Measurements from ENCODE around the gene RHOV. TPM values are rescaled to one million over a fixed set of nuclear protein-coding genes. Genes with fewer than 3 reads are reported as not detected.

RHOV gene
- total RNA-seq, 1 experiment from 2014 or later: 6.0 TPM

DNA sequence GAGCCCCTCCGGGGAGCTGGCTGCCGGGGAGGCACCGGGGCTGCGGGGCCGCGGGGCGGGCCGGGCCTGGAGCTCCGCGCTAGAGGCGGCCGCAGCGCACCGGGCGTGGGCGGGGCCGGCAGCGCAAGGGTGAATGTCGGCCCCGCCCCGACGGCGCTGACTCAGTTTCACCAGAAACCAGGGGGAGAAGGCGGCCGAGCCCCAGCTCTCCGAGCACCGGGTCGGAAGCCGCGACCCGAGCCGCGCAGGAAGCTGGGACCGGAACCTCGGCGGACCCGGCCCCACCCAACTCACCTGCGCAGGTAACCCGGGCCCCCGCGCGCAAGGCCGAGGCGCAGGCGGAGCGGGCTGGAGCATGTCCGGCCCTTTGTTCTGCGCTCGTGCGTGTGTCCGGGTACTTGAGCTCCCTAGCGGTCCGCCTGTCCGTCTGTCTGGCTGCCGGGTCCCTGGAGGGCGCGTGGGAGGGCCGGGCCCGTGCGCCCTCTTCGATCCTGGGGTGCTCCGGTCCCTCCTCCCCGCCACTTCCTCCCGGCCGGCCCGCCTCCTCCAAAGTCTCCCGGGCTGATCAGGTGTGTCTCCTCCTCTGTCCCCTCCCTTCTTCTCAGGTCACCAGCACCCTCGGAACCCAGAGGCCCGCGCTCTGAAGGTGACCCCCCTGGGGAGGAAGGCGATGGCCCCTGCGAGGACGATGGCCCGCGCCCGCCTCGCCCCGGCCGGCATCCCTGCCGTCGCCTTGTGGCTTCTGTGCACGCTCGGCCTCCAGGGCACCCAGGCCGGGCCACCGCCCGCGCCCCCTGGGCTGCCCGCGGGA is 29.9 kb downstream of the RHOV start, which contains the start of gene SPINT1 (continued):
- TF ChIP-seq, protein P1, sequence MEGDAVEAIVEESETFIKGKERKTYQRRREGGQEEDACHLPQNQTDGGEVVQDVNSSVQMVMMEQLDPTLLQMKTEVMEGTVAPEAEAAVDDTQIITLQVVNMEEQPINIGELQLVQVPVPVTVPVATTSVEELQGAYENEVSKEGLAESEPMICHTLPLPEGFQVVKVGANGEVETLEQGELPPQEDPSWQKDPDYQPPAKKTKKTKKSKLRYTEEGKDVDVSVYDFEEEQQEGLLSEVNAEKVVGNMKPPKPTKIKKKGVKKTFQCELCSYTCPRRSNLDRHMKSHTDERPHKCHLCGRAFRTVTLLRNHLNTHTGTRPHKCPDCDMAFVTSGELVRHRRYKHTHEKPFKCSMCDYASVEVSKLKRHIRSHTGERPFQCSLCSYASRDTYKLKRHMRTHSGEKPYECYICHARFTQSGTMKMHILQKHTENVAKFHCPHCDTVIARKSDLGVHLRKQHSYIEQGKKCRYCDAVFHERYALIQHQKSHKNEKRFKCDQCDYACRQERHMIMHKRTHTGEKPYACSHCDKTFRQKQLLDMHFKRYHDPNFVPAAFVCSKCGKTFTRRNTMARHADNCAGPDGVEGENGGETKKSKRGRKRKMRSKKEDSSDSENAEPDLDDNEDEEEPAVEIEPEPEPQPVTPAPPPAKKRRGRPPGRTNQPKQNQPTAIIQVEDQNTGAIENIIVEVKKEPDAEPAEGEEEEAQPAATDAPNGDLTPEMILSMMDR (IDR thresholded peaks at IDR 0.05 in 2 of 3, conservative IDR thresholded peaks at IDR 0.05 in 1 of 3; ENCODE audit: borderline replicate concordance in 1 of 3, insufficient read depth in 1 of 3, low read depth in 2 of 3, low read length in 2 of 3): no peak

DNA sequence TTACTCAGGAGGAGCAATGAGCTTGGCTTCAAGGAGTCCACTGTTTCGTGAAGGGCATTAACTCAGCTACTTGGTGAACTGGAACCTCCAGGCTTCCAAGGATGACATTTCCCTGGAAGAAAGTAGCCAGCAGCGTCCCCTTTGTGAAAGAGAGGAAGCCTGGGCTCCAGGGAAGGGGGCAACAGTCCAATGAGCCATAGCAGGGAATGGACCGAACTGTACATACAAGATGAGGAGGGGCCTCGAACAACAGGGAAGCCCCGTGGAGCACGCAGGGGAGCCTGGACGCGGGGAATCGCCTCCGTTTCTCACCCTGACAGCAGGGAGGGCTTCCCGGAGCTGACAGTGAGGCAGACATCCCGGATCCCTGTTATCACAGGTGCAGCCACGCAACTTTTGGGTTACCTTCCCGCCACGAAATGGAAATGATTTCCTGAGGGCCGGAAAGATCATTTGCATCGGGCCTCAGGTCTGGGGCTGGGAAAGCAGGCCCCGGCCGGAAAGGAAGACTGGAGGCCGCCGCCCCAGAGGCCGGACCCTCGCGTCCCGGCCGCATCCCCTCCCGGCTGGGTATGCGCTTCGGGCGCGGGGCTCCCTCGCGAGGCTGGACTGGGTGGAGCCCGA is 30.7 kb downstream of the RHOV start:
- CTCF ChIA-PET: interaction anchor here (0.8 to 5.2 kb wide), 6 partner anchors 12 to 61 kb away, joined by 4 to 61 read pairs (median 5); partner anchors contain the start of gene VPS18
- H4K20me1 ChIP-seq (ENCODE audit: insufficient read depth): no peaks in the 10 kb centered on the region; the same call in 1 of the 2 replicates
- peak overlapping the region; percentile 79 to 95 for H3K4me3 ChIP-seq (replicated peaks in 1 of 2; ENCODE audit: low read depth in 1 of 2, low read length in 2 of 2)
- ATAC-seq (no peak), DNase-seq (ENCODE audit: low read depth, low spot score) (no peak)
- peaks cover 37 to 50% of the 10 kb centered on the region in 2 experiments for H3K4me1 ChIP-seq (ENCODE audit: control insufficient read depth in 1 of 2, insufficient read depth in 2 of 2, low read length in 2 of 2)
- no peaks in the 10 kb centered on the region for H3K27me3 ChIP-seq (ENCODE audit: insufficient read depth, low read length)
- POLR2A ChIA-PET: interaction anchor here (0.9 to 1.4 kb wide), 3 partner anchors 8 to 58 kb away, joined by 3 to 10 read pairs (median 4); no protein-coding TSS in a partner anchor
- no peaks in the 10 kb centered on the region for H3K9me2 ChIP-seq (ENCODE audit: insufficient read depth)
- no peaks in the 10 kb centered on the region for H3K9me3 ChIP-seq (ENCODE audit: control insufficient read depth in 1 of 2, insufficient read depth in 1 of 2, low read depth in 1 of 2, low read length in 2 of 2)
- H3K9ac ChIP-seq (ENCODE audit: low read length): peak overlapping the region; percentile 77
- H3K4me2 ChIP-seq (ENCODE audit: low read length): peak overlapping the region; percentile 99
- 0 out of 4 replicates have a peak, but pooled peaks cover 0 to 4% of the 10 kb centered on the region in 2 experiments for H3K36me3 ChIP-seq (ENCODE audit: control insufficient read depth in 1 of 2, insufficient read depth in 2 of 2, low read length in 2 of 2)
- RAD21 ChIA-PET (ENCODE audit: low non-redundant PET in 1 of 2, low total read pairs in 2 of 2, uncharacterized antibody in 2 of 2, unreplicated experiment in 2 of 2): interaction anchor here (0.7 to 1.2 kb wide), 2 partner anchors 10 to 51 kb away, joined by 3 to 5 read pairs; partner anchors contain the start of gene VPS18 (in 1 of the 2)
- H3K27ac ChIP-seq (ENCODE audit: low read depth, low read length): peak overlapping the region; percentile 93
- H2AFZ ChIP-seq (ENCODE audit: low read depth, low read length, poor library complexity, severe bottlenecking): no peak overlapping the region
- intact Hi-C loops (cut with micrococcal nuclease): no loop called here
- peaks cover 46% of the 10 kb centered on the region for H3K79me2 ChIP-seq (ENCODE audit: insufficient read depth, low read length)
- TF ChIP-seq ZFX (IDR thresholded peaks at IDR 0.05) (0 out of 2 replicates have a peak, but pooled peaks have one; percentile 93), JUND (IDR thresholded peaks at IDR 0.05) (no peak), CBX3 (IDR thresholded peaks at IDR 0.05; ENCODE audit: low read depth) (no peak)
- TF ChIP-seq, protein P2, sequence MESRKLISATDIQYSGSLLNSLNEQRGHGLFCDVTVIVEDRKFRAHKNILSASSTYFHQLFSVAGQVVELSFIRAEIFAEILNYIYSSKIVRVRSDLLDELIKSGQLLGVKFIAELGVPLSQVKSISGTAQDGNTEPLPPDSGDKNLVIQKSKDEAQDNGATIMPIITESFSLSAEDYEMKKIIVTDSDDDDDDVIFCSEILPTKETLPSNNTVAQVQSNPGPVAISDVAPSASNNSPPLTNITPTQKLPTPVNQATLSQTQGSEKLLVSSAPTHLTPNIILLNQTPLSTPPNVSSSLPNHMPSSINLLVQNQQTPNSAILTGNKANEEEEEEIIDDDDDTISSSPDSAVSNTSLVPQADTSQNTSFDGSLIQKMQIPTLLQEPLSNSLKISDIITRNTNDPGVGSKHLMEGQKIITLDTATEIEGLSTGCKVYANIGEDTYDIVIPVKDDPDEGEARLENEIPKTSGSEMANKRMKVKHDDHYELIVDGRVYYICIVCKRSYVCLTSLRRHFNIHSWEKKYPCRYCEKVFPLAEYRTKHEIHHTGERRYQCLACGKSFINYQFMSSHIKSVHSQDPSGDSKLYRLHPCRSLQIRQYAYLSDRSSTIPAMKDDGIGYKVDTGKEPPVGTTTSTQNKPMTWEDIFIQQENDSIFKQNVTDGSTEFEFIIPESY (IDR thresholded peaks at IDR 0.05; ENCODE audit: extremely low read depth, insufficient replicate concordance, low read length): no peak
- TSS peak; percentile 50 for BruUV-seq (replicated peaks)
